SK-MEL-5 (cell line): ENCODE results near the gene DR1. TPM values are rescaled to one million over a fixed set of nuclear protein-coding genes. Genes with fewer than 3 reads are reported as not detected.
"Not testable (repeated sequence)": the region's sequence is repeated elsewhere in the genome, so short reads cannot be mapped to it uniquely, and the experiment has no call there.

Experiments
- DNase-seq: peaks from one replicate; pipeline ENCODE4 v3.0.0-alpha.2; 2016; ENCODE audit warnings: low read depth, low spot score
- in situ Hi-C: cut with HindIII; loops from 2 replicates; pipeline ENCODE4 v1.10.0; 2016; ENCODE audit warnings: low sequenced_read_pairs, high pct_unique_total_duplicates, low pct_unique_long_range_greater_than_20kb
- total RNA-seq: library from RNA; depleted of rRNA; stranded (reverse); fragments of >200 nt; shearing (Covaris generic); gene quantifications from 2 replicates; pipeline ENCODE4 v1.2.3, GENCODE V29; 2014

The DR1 gene
- total RNA-seq, 1 experiment from 2014 or later: 39.2 TPM

DNA sequence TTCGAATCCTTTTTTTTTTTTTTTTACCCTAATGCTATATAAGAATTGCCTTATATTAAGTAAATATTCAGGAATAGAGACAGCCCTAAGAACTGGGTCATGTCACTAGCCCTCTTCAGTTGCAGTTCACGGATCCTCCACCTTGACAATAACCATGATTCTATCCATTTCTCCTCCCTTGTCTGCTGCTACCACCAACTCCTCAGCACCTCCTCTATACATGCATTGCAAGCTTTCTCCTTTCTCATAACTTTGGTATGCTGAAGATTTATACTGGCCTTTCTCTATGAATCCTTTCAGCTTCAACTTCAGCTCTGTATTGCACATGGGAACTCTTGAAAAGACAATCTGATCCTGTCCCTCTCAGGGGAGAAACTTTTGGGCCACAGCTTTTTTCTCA is 14.3 kb upstream of the DR1 start:
- DNase-seq: no peak

DNA sequence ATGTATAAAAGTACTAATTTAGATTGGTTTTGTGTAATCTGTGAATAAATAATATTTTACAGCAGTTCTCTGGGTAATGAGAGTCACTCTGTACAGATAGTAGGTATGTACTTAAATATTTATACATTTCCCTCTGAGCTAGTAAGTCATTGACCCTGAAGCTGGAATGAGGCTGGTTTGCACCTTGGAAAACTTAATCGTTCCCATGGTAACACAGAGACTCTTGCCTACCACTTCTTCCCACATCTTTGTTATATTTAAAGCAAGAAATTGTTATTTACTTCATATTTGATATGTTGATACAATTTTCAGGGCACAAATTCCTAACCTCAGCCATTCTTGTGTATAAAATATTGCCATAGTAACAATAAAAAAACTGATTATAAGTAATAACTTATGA is 13.3 kb upstream of the DR1 start:
- in situ Hi-C loops: no loop called here
- no peak for DNase-seq

More for the DNA sequence above, 14.3 kb upstream of the DR1 start:
- in situ Hi-C loops: no loop called here

DNA sequence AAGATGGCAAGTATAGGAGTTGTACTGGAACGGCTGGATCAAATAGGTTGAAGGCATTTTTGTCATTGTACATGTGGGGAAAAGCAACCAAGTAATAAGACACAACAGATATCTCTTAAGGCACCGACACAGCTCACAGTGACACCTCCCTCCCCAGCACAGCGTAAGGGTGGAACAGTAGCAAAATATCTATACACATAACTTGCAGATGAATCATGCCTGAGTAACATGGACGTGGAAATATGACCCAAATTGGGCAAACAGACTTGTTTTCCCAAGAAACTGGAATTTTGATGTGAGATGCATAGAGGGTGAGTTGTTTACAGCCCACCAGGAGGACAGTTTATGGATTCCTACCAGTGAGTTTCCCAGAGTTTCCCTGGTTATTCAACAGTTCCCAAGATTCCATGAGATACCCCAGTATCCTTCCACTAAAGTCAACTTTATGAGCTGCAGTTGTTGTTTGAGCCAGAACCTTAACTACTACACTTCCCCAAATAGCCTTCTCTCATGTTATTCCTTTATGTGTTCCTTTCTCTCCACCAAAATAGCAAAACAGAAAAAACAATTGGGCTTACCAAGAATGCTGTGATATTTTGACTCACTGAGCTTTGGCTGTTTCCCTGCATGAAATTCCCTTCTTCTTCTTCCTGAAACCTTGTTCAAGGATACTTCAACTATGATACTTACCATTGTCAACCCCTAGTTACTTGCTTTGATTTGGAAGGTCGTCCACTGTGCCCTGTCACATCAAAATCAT is 7.1 kb upstream of the DR1 start:
- in situ Hi-C loops: no loop called here
- no peak for DNase-seq

- no peak for DNase-seq
- in situ Hi-C loops: no loop called here
These were observed 6.5 kb upstream of the DR1 start for GRCh38 chr1:93339171-93339697.

DNA sequence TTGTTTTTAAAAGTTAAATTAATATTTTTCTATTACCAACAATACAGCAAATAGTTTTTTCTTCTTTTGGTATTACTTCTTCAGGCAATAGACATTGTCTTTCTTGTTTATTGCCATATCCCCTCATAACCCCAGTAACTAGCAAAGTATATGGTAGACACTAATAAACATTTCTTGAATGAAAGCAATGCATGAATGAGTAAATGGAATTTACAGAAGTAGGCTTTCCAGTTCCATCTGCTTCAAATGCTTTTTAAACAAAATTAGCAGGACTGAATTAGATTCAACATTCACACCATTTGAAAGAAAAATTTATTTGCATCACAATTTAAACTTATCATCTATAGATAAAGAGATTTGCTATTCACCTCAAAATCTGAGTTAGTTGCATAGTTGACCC is 5.6 kb upstream of the DR1 start:
- DNase-seq: no peak

DNA sequence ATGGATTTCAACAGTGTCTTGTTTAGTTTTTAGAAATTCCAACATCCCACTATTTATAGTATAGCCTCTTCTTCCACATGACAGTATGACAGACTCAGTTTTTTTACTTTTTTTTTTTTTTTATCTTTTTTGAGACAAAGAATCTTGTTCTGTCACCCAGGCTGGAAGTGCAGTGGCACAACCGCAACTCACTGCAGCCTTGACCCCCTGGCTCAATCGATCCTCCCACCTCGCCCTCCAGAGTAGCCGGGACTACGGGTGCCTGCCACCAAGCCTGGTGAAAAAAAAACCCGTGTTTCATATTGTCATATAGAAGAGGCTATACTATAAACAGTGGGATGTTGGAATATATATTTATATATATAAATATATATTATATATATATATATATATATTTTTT is 1.2 kb upstream of the DR1 start:
- no peak for DNase-seq
- in situ Hi-C loops: no loop called here

More for the DNA sequence above, 5.6 kb upstream of the DR1 start:
- in situ Hi-C loops: no loop called here

DNA sequence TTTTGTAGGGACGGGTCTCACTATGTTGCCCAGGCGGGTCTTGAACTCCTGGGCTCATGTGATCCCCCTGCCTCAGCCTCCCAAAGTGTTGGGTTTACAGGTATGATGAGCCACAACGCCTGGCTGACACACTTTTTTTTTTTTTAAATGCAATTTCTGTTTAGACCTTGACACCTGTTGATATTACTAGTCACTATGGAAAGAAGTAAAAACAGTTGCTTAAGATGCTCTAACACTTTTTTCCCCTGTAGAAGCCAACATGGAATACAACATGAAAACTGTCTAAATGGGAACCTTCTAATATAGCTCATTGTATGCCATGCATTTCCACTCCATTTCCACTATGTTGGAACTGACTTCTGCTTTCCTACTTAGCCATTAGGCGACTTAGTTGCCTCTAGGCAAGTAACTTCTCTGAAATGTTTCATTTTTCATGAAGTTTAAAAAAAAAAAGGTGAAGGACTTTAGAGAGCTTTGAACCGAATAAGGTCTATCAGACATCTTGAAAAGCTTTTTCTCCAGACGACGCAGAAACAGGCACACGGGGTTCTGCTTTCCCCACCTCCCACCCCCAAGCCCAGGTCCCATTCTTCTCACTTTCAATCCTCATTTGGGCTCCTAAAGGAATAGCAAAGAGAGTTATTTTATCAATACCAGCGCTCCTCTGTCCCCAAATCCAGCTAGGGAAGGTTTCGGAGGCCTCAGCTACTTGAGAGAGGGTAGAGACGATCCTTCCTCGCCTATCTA is 648 bp upstream of the DR1 start:
- DNase-seq: no peak
- in situ Hi-C loops: no loop called here

GRCh38 chr1:93346421-93346993 is 800 bp downstream of the DR1 start:
- peak; percentile 28 for DNase-seq
- in situ Hi-C loops: no loop called here

DNA sequence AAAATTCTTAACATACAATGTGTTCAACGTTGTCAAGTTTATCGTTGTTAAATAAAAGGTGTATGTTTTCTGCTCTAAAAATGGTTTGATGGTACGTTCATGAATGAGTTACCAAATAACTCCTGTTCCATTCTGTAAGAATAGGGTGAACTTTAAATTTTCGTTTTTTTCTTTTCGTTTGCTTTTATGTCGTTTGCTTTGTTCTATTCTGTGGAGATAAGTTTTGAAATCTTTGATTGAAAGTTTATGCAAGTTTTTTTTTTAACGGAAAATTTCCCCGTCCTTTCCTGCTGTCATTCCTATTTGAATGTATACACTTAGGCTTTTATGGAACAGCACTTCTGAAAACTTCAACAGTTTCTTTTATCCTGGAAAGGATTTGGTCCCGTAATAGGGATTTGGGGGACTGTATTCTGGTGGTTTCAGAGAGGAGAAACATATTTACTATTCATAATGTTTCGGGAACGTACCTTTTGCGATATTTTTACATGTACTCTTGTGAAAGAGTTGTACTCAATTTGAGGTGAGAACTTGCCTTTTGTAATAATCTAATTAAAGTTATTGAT is 1.7 kb downstream of the DR1 start:
- no peak for DNase-seq
- in situ Hi-C loops: no loop called here

DNA sequence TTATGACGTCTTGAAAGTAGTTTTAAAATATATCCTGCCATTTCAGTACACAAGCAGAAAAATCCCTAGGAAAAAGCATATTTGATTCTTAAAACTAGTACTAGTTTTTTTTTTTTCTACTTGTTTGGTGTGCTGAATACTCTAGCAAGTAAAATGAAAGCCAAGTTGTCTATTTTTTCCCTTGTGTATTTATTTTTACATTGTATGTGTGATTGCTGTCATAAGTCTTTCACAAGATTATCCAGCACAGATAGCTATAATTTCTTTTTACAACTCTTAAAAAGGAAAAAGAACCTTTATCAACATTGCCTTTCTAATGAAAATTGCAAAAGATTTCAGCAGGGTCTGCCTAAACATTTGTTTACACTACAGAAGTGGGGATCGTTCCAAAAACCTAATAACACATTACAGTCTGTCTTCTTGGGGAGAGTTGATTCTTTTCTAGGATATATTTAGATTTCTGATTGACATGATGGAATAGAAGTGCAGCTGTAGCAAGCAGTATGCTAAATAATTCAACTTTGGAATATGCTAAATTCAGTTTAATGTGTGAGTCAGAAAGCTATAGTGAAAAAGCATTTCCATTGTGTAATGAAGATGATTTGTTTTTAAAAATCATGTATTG is 2.5 kb downstream of the DR1 start:
- in situ Hi-C loops: no loop called here
- DNase-seq: no peak

DNA sequence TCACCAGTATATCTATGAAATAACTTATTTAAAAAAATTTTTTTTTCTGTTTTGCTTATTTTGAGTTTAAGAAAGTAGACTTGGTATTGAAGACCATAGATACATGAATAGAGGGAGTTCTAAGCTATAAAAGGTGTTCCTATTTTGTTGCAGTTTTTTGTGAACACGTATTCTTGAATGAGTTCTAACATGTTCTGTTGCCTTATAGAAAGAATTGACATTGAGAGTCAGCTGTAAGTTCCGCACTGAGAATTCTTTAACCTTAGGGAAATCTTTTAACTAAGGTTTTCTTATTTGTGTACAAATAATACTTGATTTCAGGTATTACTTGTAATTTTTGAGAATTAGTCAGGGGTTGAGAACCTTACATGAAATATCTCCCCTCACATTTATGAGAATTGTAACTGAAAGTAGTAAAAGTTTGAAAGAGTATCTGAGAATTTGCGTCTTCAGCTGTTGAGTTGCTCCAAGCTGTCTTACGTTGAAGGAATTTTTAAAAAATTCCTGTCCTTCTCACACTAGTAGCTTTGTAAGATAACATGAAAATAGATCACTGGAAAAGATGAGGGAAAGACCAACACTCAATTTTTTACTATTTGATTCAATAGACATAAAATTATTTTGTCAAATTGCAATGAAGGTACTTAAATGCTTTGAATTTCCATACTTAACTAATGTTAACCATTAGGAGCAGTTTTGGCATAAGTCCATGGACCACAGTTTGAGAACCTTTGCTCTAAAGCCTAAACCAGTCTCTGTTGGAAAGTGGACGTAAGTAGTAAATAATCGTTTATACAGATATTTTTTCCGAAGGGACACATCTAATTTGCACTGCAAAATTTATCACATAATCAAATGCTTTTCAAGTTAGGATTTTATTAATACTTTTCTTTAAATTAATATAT is 3.8 kb downstream of the DR1 start:
- peak; percentile 30 for DNase-seq
- in situ Hi-C loops: no loop called here

- DNase-seq: no peak
- in situ Hi-C loops: no loop called here
These were observed 4.6 kb downstream of the DR1 start for GRCh38 chr1:93350322-93350721.

GRCh38 chr1:93350875-93351274 is 5.2 kb downstream of the DR1 start:
- in situ Hi-C loops: no loop called here
- DNase-seq: no peak

GRCh38 chr1:93351346-93351745 is 5.6 kb downstream of the DR1 start:
- in situ Hi-C loops, DNase-seq: not testable (repeated sequence)

GRCh38 chr1:93352376-93352775 is 6.7 kb downstream of the DR1 start:
- in situ Hi-C loops: no loop called here

GRCh38 chr1:93353286-93353685 is 7.6 kb downstream of the DR1 start:
- in situ Hi-C loops: no loop called here
- DNase-seq: no peak

More at GRCh38 chr1:93352376-93352775, 6.7 kb downstream of the DR1 start:
- DNase-seq: no peak

- DNase-seq: no peak
- in situ Hi-C loops: no loop called here
These were observed 9.0 kb downstream of the DR1 start for GRCh38 chr1:93354749-93355148.
